ENCODE measurements around the gene EEFSEC.

Gene EEFSEC

GRCh38 chr3:128155616-128156360, 2.5 kb downstream of the EEFSEC start:
- Histone ChIP-seq H3K4me3 (ENCODE audit: low read depth in 1 of 2, low read length in 2 of 2) (no peak overlapping the region), H3K27me3 (ENCODE audit: low read depth, low read length) (no peaks in the 10 kb centered on the region), H3K9me3 (ENCODE audit: control insufficient read depth in 1 of 2, low read length in 2 of 2) (no peaks in the 10 kb centered on the region), H3K27ac (ENCODE audit: low read length) (no peak overlapping the region), H3K4me1 (ENCODE audit: control insufficient read depth in 1 of 2, insufficient read depth in 2 of 2, low read length in 2 of 2) (peaks cover 0 to 7% of the 10 kb centered on the region in 2 donors), H3K36me3 (ENCODE audit: control insufficient read depth in 1 of 2, insufficient read depth in 2 of 2, low read length in 2 of 2) (peaks cover 6 to 13% of the 10 kb centered on the region in 2 donors)

GRCh38 chr3:128160661-128161060, 7.4 kb downstream of the EEFSEC start:
- no peaks in the 10 kb centered on the region for H3K9me3 ChIP-seq (ENCODE audit: control insufficient read depth in 1 of 2, low read length in 2 of 2)

GRCh38 chr3:128163432-128163831, 10.2 kb downstream of the EEFSEC start:
- peaks cover under 1 to 11% of the 10 kb centered on the region in 2 donors for H3K36me3 ChIP-seq (ENCODE audit: control insufficient read depth in 1 of 2, insufficient read depth in 2 of 2, low read length in 2 of 2)
- no peak overlapping the region for H3K4me3 ChIP-seq (ENCODE audit: low read depth in 1 of 2, low read length in 2 of 2)
- no peaks in the 10 kb centered on the region for H3K4me1 ChIP-seq (ENCODE audit: control insufficient read depth in 1 of 2, insufficient read depth in 2 of 2, low read length in 2 of 2)
- H3K27ac ChIP-seq (ENCODE audit: low read length) = no peak overlapping the region
- no peaks in the 10 kb centered on the region for H3K27me3 ChIP-seq (ENCODE audit: low read depth, low read length)
- no peaks in the 10 kb centered on the region for H3K9me3 ChIP-seq (ENCODE audit: control insufficient read depth in 1 of 2, low read length in 2 of 2)

More at GRCh38 chr3:128160661-128161060, 7.4 kb downstream of the EEFSEC start:
- H3K4me1 ChIP-seq (ENCODE audit: control insufficient read depth in 1 of 2, insufficient read depth in 2 of 2, low read length in 2 of 2) = no peaks in the 10 kb centered on the region
- H3K27me3 ChIP-seq (ENCODE audit: low read depth, low read length) = no peaks in the 10 kb centered on the region
- H3K27ac ChIP-seq (ENCODE audit: low read length) = no peak overlapping the region
- H3K4me3 ChIP-seq (ENCODE audit: low read depth in 1 of 2, low read length in 2 of 2) = no peak overlapping the region
- H3K36me3 ChIP-seq (ENCODE audit: control insufficient read depth in 1 of 2, insufficient read depth in 2 of 2, low read length in 2 of 2) = peaks cover 11 to 13% of the 10 kb centered on the region in 2 donors

GRCh38 chr3:128166971-128167453, 13.7 kb downstream of the EEFSEC start:
- no peaks in the 10 kb centered on the region for H3K27me3 ChIP-seq (ENCODE audit: low read depth, low read length)
- no peak overlapping the region for H3K27ac ChIP-seq (ENCODE audit: low read length)
- peaks cover 0 to 4% of the 10 kb centered on the region in 2 donors for H3K36me3 ChIP-seq (ENCODE audit: control insufficient read depth in 1 of 2, insufficient read depth in 2 of 2, low read length in 2 of 2)
- H3K4me1 ChIP-seq (ENCODE audit: control insufficient read depth in 1 of 2, insufficient read depth in 2 of 2, low read length in 2 of 2) = peaks cover 0 to 6% of the 10 kb centered on the region in 2 donors
- H3K9me3 ChIP-seq (ENCODE audit: control insufficient read depth in 1 of 2, low read length in 2 of 2) = no peaks in the 10 kb centered on the region
- no peak overlapping the region for H3K4me3 ChIP-seq (ENCODE audit: low read depth in 1 of 2, low read length in 2 of 2)

GRCh38 chr3:128167646-128167972, 14.3 kb downstream of the EEFSEC start:
- no peaks in the 10 kb centered on the region for H3K27me3 ChIP-seq (ENCODE audit: low read depth, low read length)

GRCh38 chr3:128167973-128168674, 14.8 kb downstream of the EEFSEC start:
- Histone ChIP-seq H3K4me1 (ENCODE audit: control insufficient read depth in 1 of 2, insufficient read depth in 2 of 2, low read length in 2 of 2) (peaks cover 0 to 6% of the 10 kb centered on the region in 2 donors), H3K4me3 (ENCODE audit: low read depth in 1 of 2, low read length in 2 of 2) (no peak overlapping the region), H3K27me3 (ENCODE audit: low read depth, low read length) (no peaks in the 10 kb centered on the region), H3K27ac (ENCODE audit: low read length) (no peak overlapping the region), H3K9me3 (ENCODE audit: control insufficient read depth in 1 of 2, low read length in 2 of 2) (no peaks in the 10 kb centered on the region), H3K36me3 (ENCODE audit: control insufficient read depth in 1 of 2, insufficient read depth in 2 of 2, low read length in 2 of 2) (no peaks in the 10 kb centered on the region)

More at GRCh38 chr3:128167646-128167972, 14.3 kb downstream of the EEFSEC start:
- Histone ChIP-seq H3K4me3 (ENCODE audit: low read depth in 1 of 2, low read length in 2 of 2) (no peak overlapping the region), H3K4me1 (ENCODE audit: control insufficient read depth in 1 of 2, insufficient read depth in 2 of 2, low read length in 2 of 2) (peaks cover 0 to 6% of the 10 kb centered on the region in 2 donors), H3K36me3 (ENCODE audit: control insufficient read depth in 1 of 2, insufficient read depth in 2 of 2, low read length in 2 of 2) (no peaks in the 10 kb centered on the region), H3K9me3 (ENCODE audit: control insufficient read depth in 1 of 2, low read length in 2 of 2) (no peaks in the 10 kb centered on the region), H3K27ac (ENCODE audit: low read length) (no peak overlapping the region)

GRCh38 chr3:128168836-128169235, 15.6 kb downstream of the EEFSEC start:
- H3K9me3 ChIP-seq (ENCODE audit: control insufficient read depth in 1 of 2, low read length in 2 of 2) = no peaks in the 10 kb centered on the region
- no peaks in the 10 kb centered on the region for H3K27me3 ChIP-seq (ENCODE audit: low read depth, low read length)
- peaks cover 0 to 6% of the 10 kb centered on the region in 2 donors for H3K4me1 ChIP-seq (ENCODE audit: control insufficient read depth in 1 of 2, insufficient read depth in 2 of 2, low read length in 2 of 2)
- no peak overlapping the region for H3K4me3 ChIP-seq (ENCODE audit: low read depth in 1 of 2, low read length in 2 of 2)
- H3K36me3 ChIP-seq (ENCODE audit: control insufficient read depth in 1 of 2, insufficient read depth in 2 of 2, low read length in 2 of 2) = no peaks in the 10 kb centered on the region
- no peak overlapping the region for H3K27ac ChIP-seq (ENCODE audit: low read length)

GRCh38 chr3:128170866-128171516, 17.7 kb downstream of the EEFSEC start:
- H3K9me3 ChIP-seq (ENCODE audit: control insufficient read depth in 1 of 2, low read length in 2 of 2) = no peaks in the 10 kb centered on the region
- H3K27ac ChIP-seq (ENCODE audit: low read length) = no peak overlapping the region
- H3K4me1 ChIP-seq (ENCODE audit: control insufficient read depth in 1 of 2, insufficient read depth in 2 of 2, low read length in 2 of 2) = peaks cover 9 to 20% of the 10 kb centered on the region in 2 donors
- H3K36me3 ChIP-seq (ENCODE audit: control insufficient read depth in 1 of 2, insufficient read depth in 2 of 2, low read length in 2 of 2) = no peaks in the 10 kb centered on the region
- H3K27me3 ChIP-seq (ENCODE audit: low read depth, low read length) = no peaks in the 10 kb centered on the region
- no peak overlapping the region for H3K4me3 ChIP-seq (ENCODE audit: low read depth in 1 of 2, low read length in 2 of 2)

- Histone ChIP-seq H3K27me3 (ENCODE audit: low read depth, low read length) (no peaks in the 10 kb centered on the region), H3K9me3 (ENCODE audit: control insufficient read depth in 1 of 2, low read length in 2 of 2) (no peaks in the 10 kb centered on the region), H3K36me3 (ENCODE audit: control insufficient read depth in 1 of 2, insufficient read depth in 2 of 2, low read length in 2 of 2) (no peaks in the 10 kb centered on the region), H3K4me3 (ENCODE audit: low read depth in 1 of 2, low read length in 2 of 2) (no peak overlapping the region), H3K4me1 (ENCODE audit: control insufficient read depth in 1 of 2, insufficient read depth in 2 of 2, low read length in 2 of 2) (peaks cover 9 to 20% of the 10 kb centered on the region in 2 donors), H3K27ac (ENCODE audit: low read length) (no peak overlapping the region)
These were observed 19.9 kb downstream of the EEFSEC start for GRCh38 chr3:128173200-128173599.

GRCh38 chr3:128173849-128174248, 20.6 kb downstream of the EEFSEC start:
- Histone ChIP-seq H3K9me3 (ENCODE audit: control insufficient read depth in 1 of 2, low read length in 2 of 2) (no peaks in the 10 kb centered on the region), H3K4me1 (ENCODE audit: control insufficient read depth in 1 of 2, insufficient read depth in 2 of 2, low read length in 2 of 2) (peaks cover 9 to 21% of the 10 kb centered on the region in 2 donors), H3K27me3 (ENCODE audit: low read depth, low read length) (no peaks in the 10 kb centered on the region), H3K36me3 (ENCODE audit: control insufficient read depth in 1 of 2, insufficient read depth in 2 of 2, low read length in 2 of 2) (no peaks in the 10 kb centered on the region), H3K4me3 (ENCODE audit: low read depth in 1 of 2, low read length in 2 of 2) (no peak overlapping the region), H3K27ac (ENCODE audit: low read length) (no peak overlapping the region)
